B cell (primary cell): ENCODE data around the gene PMVK.

ENCODE experiments used
- CTCF ChIP-seq: fragments of 200-600 bp; IDR thresholded peaks from one replicate; pipeline ENCODE4 v1.8.0; 2022; ENCODE audit warnings: antibody characterized with exemption, mild to moderate bottlenecking
- EZH2 ChIP-seq: IDR thresholded peaks from 2 replicates; pipeline ENCODE4 v1.6.1; 2012; ENCODE audit warnings: borderline replicate concordance, low read depth, mild to moderate bottlenecking, moderate library complexity, low read length; ENCODE audit not compliant: insufficient read depth, poor library complexity, severe bottlenecking

DNA sequence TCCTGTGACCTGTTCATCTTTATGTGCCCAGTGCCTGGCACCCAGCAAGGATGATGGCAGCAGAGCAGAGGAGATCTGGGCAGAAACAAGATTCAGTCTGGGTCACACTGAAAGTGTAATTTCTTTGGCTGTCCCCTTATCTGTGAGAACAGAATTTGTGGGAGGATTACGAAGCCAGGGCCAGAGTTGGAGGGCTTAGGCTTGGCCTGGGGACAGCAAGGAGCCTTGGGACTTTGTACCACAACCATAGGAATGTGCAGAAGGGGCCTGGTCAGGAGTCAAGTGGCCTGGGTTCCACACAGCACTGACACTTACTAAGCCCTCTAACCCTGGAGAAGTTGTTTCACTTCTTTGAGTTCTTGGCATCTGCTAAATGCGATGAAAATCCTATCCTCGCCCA is 12.8 kb downstream of the PMVK start:
- TF ChIP-seq CTCF (no peak), EZH2 (no peak)
